Measurements from ENCODE around the gene SVIL. TPM values are rescaled to one million over a fixed set of nuclear protein-coding genes. Genes with fewer than 3 reads are reported as not detected.

The SVIL gene
- total and polyA plus RNA-seq, 9 donors: 129 to 229 (median 173) TPM

- 83% methylated on average over 2 of the region's 7 CpGs for WGBS (ENCODE audit: insufficient coverage)
Measured at GRCh38 chr10:29649561-29650551, 15.1 kb upstream of the SVIL start.

GRCh38 chr10:29648983-29649268 is 14.2 kb upstream of the SVIL start:
- Histone ChIP-seq H3K27ac (ENCODE audit: low read length) (no peak overlapping the region), H3K27me3 (ENCODE audit: control insufficient read depth, insufficient read depth, low read length) (no peaks in the 10 kb centered on the region), H3K9me3 (replicated peaks; ENCODE audit: control insufficient read depth, low read depth, low read length) (no peaks in the 10 kb centered on the region), H3K36me3 (ENCODE audit: control insufficient read depth, insufficient read depth, low read length) (no peaks in the 10 kb centered on the region), H3K4me3 (ENCODE audit: low read length) (no peak overlapping the region), H3K4me1 (ENCODE audit: control insufficient read depth, insufficient read depth, low read length) (peaks cover 27% of the 10 kb centered on the region)
- no peak for DNase-seq
- no CpG with 5 or more reads among the region's 1 CpG for WGBS (ENCODE audit: insufficient coverage)

More at GRCh38 chr10:29649561-29650551, 15.1 kb upstream of the SVIL start:
- Histone ChIP-seq H3K36me3 (ENCODE audit: control insufficient read depth, insufficient read depth, low read length) (no peaks in the 10 kb centered on the region), H3K9me3 (replicated peaks; ENCODE audit: control insufficient read depth, low read depth, low read length) (no peaks in the 10 kb centered on the region), H3K27me3 (ENCODE audit: control insufficient read depth, insufficient read depth, low read length) (no peaks in the 10 kb centered on the region), H3K27ac (ENCODE audit: low read length) (no peak overlapping the region), H3K4me3 (ENCODE audit: low read length) (no peak overlapping the region), H3K4me1 (ENCODE audit: control insufficient read depth, insufficient read depth, low read length) (peaks cover 23% of the 10 kb centered on the region)
- no peak for DNase-seq

GRCh38 chr10:29648114-29648982 is 13.6 kb upstream of the SVIL start:
- no peaks in the 10 kb centered on the region for H3K27me3 ChIP-seq (ENCODE audit: control insufficient read depth, insufficient read depth, low read length)
- H3K4me1 ChIP-seq (ENCODE audit: control insufficient read depth, insufficient read depth, low read length): peaks cover 33% of the 10 kb centered on the region
- H3K4me3 ChIP-seq (ENCODE audit: low read length): no peak overlapping the region
- 32% methylated on average over 7 of the region's 9 CpGs for WGBS (ENCODE audit: insufficient coverage)
- DNase-seq: peak; percentile 53
- no peaks in the 10 kb centered on the region for H3K36me3 ChIP-seq (ENCODE audit: control insufficient read depth, insufficient read depth, low read length)
- peak overlapping the region; percentile 37 for H3K27ac ChIP-seq (ENCODE audit: low read length)
- H3K9me3 ChIP-seq (replicated peaks; ENCODE audit: control insufficient read depth, low read depth, low read length): no peaks in the 10 kb centered on the region

GRCh38 chr10:29647478-29647877 is 12.7 kb upstream of the SVIL start:
- Histone ChIP-seq H3K27ac (ENCODE audit: low read length) (peak overlapping the region; percentile 65), H3K27me3 (ENCODE audit: control insufficient read depth, insufficient read depth, low read length) (no peaks in the 10 kb centered on the region), H3K9me3 (replicated peaks; ENCODE audit: control insufficient read depth, low read depth, low read length) (no peaks in the 10 kb centered on the region), H3K4me1 (ENCODE audit: control insufficient read depth, insufficient read depth, low read length) (peaks cover 40% of the 10 kb centered on the region), H3K4me3 (ENCODE audit: low read length) (no peak overlapping the region), H3K36me3 (ENCODE audit: control insufficient read depth, insufficient read depth, low read length) (no peaks in the 10 kb centered on the region)
- peak; percentile 45 for DNase-seq
- WGBS (ENCODE audit: insufficient coverage): no CpG with 5 or more reads among the region's 5 CpGs

GRCh38 chr10:29646960-29647461 is 12.2 kb upstream of the SVIL start:
- DNase-seq: peak; percentile 94
- Histone ChIP-seq H3K9me3 (replicated peaks; ENCODE audit: control insufficient read depth, low read depth, low read length) (no peaks in the 10 kb centered on the region), H3K4me1 (ENCODE audit: control insufficient read depth, insufficient read depth, low read length) (peaks cover 41% of the 10 kb centered on the region), H3K4me3 (ENCODE audit: low read length) (no peak overlapping the region), H3K36me3 (ENCODE audit: control insufficient read depth, insufficient read depth, low read length) (no peaks in the 10 kb centered on the region), H3K27ac (ENCODE audit: low read length) (peak overlapping the region; percentile 65), H3K27me3 (ENCODE audit: control insufficient read depth, insufficient read depth, low read length) (no peaks in the 10 kb centered on the region)
- WGBS (ENCODE audit: insufficient coverage): 15% methylated on average over 2 of the region's 3 CpGs

GRCh38 chr10:29646238-29646902 is 11.6 kb upstream of the SVIL start:
- WGBS (ENCODE audit: insufficient coverage): 8% methylated on average over 4 of the region's 8 CpGs
- Histone ChIP-seq H3K4me1 (ENCODE audit: control insufficient read depth, insufficient read depth, low read length) (peaks cover 41% of the 10 kb centered on the region), H3K27me3 (ENCODE audit: control insufficient read depth, insufficient read depth, low read length) (no peaks in the 10 kb centered on the region), H3K36me3 (ENCODE audit: control insufficient read depth, insufficient read depth, low read length) (no peaks in the 10 kb centered on the region), H3K27ac (ENCODE audit: low read length) (peak overlapping the region; percentile 65), H3K9me3 (replicated peaks; ENCODE audit: control insufficient read depth, low read depth, low read length) (no peaks in the 10 kb centered on the region), H3K4me3 (ENCODE audit: low read length) (no peak overlapping the region)
- peak; percentile 76 for DNase-seq

GRCh38 chr10:29643771-29644501 is 9.2 kb upstream of the SVIL start:
- peak; percentile 96 for DNase-seq
- Histone ChIP-seq H3K9me3 (replicated peaks; ENCODE audit: control insufficient read depth, low read depth, low read length) (no peaks in the 10 kb centered on the region), H3K4me3 (ENCODE audit: low read length) (no peak overlapping the region), H3K36me3 (ENCODE audit: control insufficient read depth, insufficient read depth, low read length) (no peaks in the 10 kb centered on the region), H3K4me1 (ENCODE audit: control insufficient read depth, insufficient read depth, low read length) (peaks cover 41% of the 10 kb centered on the region), H3K27me3 (ENCODE audit: control insufficient read depth, insufficient read depth, low read length) (no peaks in the 10 kb centered on the region), H3K27ac (ENCODE audit: low read length) (peak overlapping the region; percentile 73)
- 49% methylated on average over 7 of the region's 12 CpGs for WGBS (ENCODE audit: insufficient coverage)

- Histone ChIP-seq H3K4me3 (ENCODE audit: low read length) (no peak overlapping the region), H3K9me3 (replicated peaks; ENCODE audit: control insufficient read depth, low read depth, low read length) (no peaks in the 10 kb centered on the region)
Measured at GRCh38 chr10:29642990-29643389, 8.2 kb upstream of the SVIL start.

GRCh38 chr10:29637537-29637936 is 2.8 kb upstream of the SVIL start:
- no CpG with 5 or more reads among the region's 3 CpGs for WGBS (ENCODE audit: insufficient coverage)
- Histone ChIP-seq H3K27ac (ENCODE audit: low read length) (no peak overlapping the region), H3K27me3 (ENCODE audit: control insufficient read depth, insufficient read depth, low read length) (no peaks in the 10 kb centered on the region), H3K36me3 (ENCODE audit: control insufficient read depth, insufficient read depth, low read length) (no peaks in the 10 kb centered on the region), H3K4me1 (ENCODE audit: control insufficient read depth, insufficient read depth, low read length) (peaks cover 8% of the 10 kb centered on the region), H3K9me3 (replicated peaks; ENCODE audit: control insufficient read depth, low read depth, low read length) (no peaks in the 10 kb centered on the region), H3K4me3 (ENCODE audit: low read length) (no peak overlapping the region)
- DNase-seq: no peak

More at GRCh38 chr10:29642990-29643389, 8.2 kb upstream of the SVIL start:
- DNase-seq: peak; percentile 96
- Histone ChIP-seq H3K36me3 (ENCODE audit: control insufficient read depth, insufficient read depth, low read length) (no peaks in the 10 kb centered on the region), H3K27me3 (ENCODE audit: control insufficient read depth, insufficient read depth, low read length) (no peaks in the 10 kb centered on the region), H3K27ac (ENCODE audit: low read length) (peak overlapping the region; percentile 73), H3K4me1 (ENCODE audit: control insufficient read depth, insufficient read depth, low read length) (peaks cover 33% of the 10 kb centered on the region)

All from muscle of leg (tissue), 11 donors.